ENCODE data around the gene ITPK1. TPM values are rescaled to one million over a fixed set of nuclear protein-coding genes. Genes with fewer than 3 reads are reported as not detected.
"Not testable (repeated sequence)": the region's sequence is repeated elsewhere in the genome, so short reads cannot be mapped to it uniquely, and the experiment has no call there.

The ITPK1 gene
- total RNA-seq, 1 experiment from 2014 or later, result 183 TPM

DNA sequence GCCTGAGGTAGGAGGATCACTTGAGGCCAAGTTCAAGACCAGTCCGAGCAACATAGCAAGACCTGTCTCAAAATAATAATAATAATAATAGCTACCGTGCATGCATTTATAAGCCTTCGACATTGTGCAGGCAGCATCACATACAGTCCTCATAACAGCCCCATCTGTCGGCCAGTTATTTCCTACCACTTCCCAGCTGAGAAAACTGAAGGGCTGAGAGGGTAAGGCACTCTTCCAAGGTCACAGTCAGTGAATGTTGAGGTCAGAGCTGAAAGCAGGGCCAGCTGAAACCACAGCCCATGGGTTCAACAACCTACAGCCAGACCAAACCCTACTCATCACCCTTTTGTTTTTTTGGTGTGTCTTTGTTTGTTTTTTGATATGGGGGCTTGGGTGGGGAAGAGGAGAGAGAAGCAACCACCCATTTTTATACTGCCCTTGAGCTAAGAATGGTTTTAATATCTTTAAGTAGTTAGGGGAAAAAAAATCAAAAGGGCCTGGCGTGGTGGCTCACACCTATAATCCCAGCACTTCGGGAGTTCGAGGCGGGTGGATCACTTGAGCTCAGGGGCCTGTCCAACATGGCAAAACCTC lies 16.8 kb upstream of the ITPK1 start:
- peak; percentile 57 for DNase-seq (ENCODE audit: extremely low read depth, low read depth)

DNA sequence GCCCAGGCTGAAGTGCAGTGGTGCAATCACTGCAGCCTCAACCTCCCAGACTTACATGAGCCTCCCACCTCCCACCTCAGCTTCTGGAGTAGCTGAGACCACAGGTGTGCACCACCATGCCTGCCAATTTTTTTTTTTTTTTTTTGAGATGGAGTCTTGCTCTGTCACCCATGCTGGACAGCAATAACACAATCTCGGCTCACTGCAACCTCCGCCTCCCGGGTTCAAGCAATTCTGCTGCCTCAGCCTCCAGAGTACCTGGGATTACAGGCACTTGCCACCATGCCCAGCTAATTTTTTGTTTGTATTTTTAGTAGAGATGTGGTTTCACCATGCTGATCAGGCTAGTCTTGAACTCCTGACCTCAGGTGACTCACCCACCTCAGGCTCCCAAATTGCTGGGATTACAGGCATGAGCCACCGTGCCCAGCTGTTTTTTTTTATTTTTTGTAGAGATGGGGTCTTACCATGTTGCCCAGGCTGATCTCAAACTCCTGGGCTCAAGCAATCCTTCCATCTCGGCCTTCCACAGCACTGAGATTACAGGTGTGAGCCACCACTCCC lies 15.6 kb upstream of the ITPK1 start:
- DNase-seq (ENCODE audit: extremely low read depth, low read depth), result not testable (repeated sequence)

- no peak for DNase-seq (ENCODE audit: extremely low read depth, low read depth)
These were observed 13.2 kb upstream of the ITPK1 start for GRCh38 chr14:93128725-93129459.

- DNase-seq (ENCODE audit: extremely low read depth, low read depth), result no peak
These were observed 10.4 kb upstream of the ITPK1 start for GRCh38 chr14:93126111-93126510.

- DNase-seq (ENCODE audit: extremely low read depth, low read depth), result no peak
These were observed 7.1 kb upstream of the ITPK1 start for GRCh38 chr14:93122826-93123225.

GRCh38 chr14:93121030-93121834 lies 5.5 kb upstream of the ITPK1 start:
- no peak for DNase-seq (ENCODE audit: extremely low read depth, low read depth)

DNA sequence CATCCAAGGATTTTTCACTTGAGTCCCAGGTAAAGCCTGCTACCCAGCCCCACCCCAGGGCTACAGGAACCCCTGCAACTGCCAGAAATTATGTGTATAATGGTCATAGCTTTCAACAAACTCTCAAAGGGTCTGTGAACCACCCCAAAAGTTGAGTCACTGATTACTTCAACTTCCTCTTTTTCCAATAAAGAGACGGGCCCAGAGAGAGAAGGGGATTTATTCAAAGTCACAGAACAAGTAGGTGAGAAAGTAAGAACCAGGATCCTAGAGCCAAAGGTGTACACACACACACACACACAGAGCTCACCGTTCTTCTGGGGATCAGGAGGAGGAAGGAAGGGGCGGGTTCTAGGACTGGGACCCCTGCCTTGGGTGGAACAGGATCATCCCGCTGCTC lies 4.8 kb upstream of the ITPK1 start:
- DNase-seq (ENCODE audit: extremely low read depth, low read depth), result no peak

DNA sequence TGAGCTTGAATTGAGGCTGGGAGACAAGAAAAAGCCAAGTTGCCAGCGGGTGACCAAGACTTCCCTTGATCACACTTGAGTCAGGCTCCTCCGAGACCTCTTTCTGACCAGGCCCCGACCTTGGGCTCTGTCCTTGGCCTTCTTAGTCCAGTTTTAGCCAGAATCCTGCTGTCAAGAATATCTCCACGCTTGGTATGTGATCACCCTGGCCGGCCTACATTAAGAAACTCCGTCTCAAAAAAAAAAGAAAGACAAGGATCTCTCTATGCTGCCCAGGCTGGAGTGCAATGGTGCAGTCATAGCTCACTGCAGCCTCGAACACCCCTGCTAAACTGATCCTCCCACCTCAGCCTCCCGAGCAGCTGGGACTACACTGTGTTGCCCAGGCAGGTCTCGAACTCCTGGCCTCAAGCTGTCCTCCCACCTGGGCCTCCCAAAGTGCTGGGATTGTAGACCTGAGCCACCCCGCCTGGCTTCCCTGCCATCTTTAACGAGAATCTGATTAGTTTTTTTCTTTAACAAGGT lies 1.0 kb upstream of the ITPK1 start:
- DNase-seq (ENCODE audit: extremely low read depth, low read depth), result no peak

GRCh38 chr14:93115069-93115820 lies 480 bp downstream of the ITPK1 start:
- peak; percentile 88 for DNase-seq (ENCODE audit: extremely low read depth, low read depth)

GRCh38 chr14:93114713-93115068 lies 1.0 kb downstream of the ITPK1 start:
- no peak for DNase-seq (ENCODE audit: extremely low read depth, low read depth)

- DNase-seq (ENCODE audit: extremely low read depth, low read depth), result no peak
These were observed 1.5 kb downstream of the ITPK1 start for GRCh38 chr14:93114068-93114710.

GRCh38 chr14:93113678-93114067 lies 2.1 kb downstream of the ITPK1 start:
- DNase-seq (ENCODE audit: extremely low read depth, low read depth), result no peak

DNA sequence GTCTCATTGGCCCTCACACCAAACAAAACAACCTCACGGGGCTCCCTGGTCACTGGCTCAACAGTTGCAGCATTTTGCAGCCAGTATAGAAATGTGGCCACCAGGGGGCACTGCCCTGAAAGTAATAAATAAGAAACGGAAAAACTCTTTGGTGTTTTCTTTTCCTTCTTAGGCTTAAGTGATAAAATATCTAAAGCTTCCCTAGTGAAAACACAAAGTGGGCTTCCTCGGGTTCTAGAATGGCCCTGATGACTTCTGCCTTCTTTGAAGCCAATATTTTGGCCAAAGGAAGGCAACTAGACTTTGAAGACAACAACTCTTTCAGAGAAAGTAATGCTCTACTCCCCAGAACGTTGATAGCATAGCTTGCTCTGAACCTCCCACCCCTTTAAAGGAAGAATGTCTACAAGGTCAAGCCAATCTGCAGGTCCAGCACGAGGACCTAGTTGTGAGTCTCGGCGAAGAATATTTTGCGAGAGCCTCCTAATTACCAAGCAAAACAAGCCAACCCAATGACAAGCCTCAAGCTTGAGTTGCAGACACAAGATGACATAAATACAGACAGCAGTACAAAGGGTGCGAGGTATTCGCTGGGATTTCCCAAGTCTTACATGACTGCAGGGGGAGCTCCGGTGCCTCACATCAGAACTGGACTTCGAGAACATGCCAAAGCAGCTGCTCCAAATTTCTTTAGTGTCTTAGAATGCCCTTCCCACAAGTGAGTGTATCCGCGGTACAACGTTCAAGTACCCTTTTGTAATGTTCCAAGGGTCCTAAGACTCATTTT lies 2.6 kb downstream of the ITPK1 start:
- DNase-seq (ENCODE audit: extremely low read depth, low read depth), result peak; percentile 84

GRCh38 chr14:93111541-93111940 lies 4.2 kb downstream of the ITPK1 start:
- not testable (repeated sequence) for DNase-seq (ENCODE audit: extremely low read depth, low read depth)

- no peak for DNase-seq (ENCODE audit: extremely low read depth, low read depth)
These were observed 4.8 kb downstream of the ITPK1 start for GRCh38 chr14:93110856-93111419.

DNA sequence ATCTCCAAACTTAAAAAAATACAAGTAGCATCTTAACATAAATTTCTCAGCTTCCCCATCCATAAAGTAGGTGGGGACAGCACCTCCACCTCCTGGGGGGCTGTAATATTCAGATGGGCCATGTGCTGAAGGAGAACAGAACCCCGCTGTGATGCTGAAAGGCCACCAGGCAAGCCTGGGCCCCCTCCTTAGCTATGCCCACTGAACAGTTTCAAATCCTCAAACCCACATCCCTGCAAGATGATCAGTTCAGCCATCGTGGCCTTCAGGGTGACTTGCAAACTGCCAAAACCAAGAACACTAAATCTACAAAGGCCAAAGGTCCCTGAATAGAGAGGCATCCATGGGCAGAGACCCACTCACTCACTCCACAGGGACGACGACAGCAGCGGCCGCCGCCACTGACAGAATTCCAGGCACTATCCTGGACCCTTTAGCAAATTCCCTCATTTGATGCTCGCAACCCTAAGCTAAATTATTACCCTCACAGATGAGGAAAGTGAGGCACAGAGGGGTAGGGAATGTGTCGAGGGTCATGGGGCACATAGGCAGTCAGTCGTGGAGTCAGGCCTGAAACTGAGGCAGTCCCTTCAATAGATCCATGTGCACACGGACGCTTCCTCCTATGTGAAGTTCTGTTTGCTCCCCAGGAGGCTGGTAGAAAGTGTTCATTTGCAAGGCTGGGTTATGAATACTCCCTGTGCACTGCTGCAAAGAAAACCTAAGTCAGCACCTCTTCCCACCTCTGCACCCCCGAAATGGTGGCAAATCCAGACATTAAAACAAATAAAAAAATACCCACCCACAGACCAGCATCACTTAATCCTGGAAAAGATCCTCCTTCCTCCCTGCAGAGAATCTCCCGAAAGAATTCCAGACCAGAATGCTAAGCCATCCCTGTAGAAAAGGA lies 5.9 kb downstream of the ITPK1 start:
- no peak for DNase-seq (ENCODE audit: extremely low read depth, low read depth)

DNA sequence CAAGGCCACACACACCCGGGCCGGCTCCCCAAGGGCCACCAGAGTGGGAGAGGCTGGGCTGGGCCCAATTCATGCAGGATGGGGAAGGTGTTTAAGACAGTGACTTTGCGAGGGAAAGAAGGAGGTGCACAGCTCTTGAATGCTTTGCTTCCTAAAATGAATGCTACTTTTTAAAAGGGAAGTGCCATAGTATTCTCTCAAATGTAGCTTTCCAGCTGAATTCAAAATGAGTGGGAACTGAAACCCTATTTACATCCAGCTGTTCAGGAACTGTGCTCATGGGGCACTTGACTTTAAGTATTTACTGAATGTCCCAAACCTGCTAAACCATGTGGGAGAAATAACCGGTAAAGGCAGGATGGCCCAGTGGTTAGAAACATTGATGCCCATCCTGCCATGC lies 7.6 kb downstream of the ITPK1 start:
- DNase-seq (ENCODE audit: extremely low read depth, low read depth), result no peak

GRCh38 chr14:93107453-93107852 lies 8.3 kb downstream of the ITPK1 start:
- DNase-seq (ENCODE audit: extremely low read depth, low read depth), result no peak
